Sigmoid colon (tissue), 4 donors: ENCODE data around the gene FOXN4.

ENCODE experiments used
- POLR2A ChIP-seq, 2 donors: fragments of 450-650 bp; IDR thresholded peaks; one replicate each; pipeline ENCODE4 v1.6.1; 2016; ENCODE audit warnings: antibody characterized with exemption in 2 of 2, mild to moderate bottlenecking in 2 of 2, moderate library complexity in 2 of 2
- POLR2AphosphoS5 ChIP-seq, 4 donors: sonication (generic); formaldehyde crosslinking; IDR thresholded peaks; one replicate each; pipeline ENCODE4 v1.6.1; 2017; ENCODE audit warnings: antibody characterized with exemption in 4 of 4
- TF ChIP-seq, protein P1 (sequence below), 4 experiments: fragments of 450-650 bp in 3 of 4; fragments of 200-600 bp in 1 of 4; IDR thresholded peaks; one replicate each; pipeline ENCODE4 v1.5.1; 2016 to 2019; ENCODE audit warnings: antibody characterized with exemption in 4 of 4, mild to moderate bottlenecking in 3 of 4, moderate library complexity in 2 of 4

GRCh38 chr12:109290061-109290460, 19.0 kb downstream of the FOXN4 start:
- TF ChIP-seq, protein P1, sequence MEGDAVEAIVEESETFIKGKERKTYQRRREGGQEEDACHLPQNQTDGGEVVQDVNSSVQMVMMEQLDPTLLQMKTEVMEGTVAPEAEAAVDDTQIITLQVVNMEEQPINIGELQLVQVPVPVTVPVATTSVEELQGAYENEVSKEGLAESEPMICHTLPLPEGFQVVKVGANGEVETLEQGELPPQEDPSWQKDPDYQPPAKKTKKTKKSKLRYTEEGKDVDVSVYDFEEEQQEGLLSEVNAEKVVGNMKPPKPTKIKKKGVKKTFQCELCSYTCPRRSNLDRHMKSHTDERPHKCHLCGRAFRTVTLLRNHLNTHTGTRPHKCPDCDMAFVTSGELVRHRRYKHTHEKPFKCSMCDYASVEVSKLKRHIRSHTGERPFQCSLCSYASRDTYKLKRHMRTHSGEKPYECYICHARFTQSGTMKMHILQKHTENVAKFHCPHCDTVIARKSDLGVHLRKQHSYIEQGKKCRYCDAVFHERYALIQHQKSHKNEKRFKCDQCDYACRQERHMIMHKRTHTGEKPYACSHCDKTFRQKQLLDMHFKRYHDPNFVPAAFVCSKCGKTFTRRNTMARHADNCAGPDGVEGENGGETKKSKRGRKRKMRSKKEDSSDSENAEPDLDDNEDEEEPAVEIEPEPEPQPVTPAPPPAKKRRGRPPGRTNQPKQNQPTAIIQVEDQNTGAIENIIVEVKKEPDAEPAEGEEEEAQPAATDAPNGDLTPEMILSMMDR (IDR thresholded peaks at IDR 0.05), result no peak
- TF ChIP-seq POLR2A (IDR thresholded peaks at IDR 0.05), result no peak
- TF ChIP-seq POLR2AphosphoS5 (IDR thresholded peaks at IDR 0.05), result no peak
